Calu3 (cell line): ENCODE measurements around the gene RADIL. TPM values are rescaled to one million over a fixed set of nuclear protein-coding genes. Genes with fewer than 3 reads are reported as not detected.

Experiments used
- BruUV-seq: library from RNA; stranded (reverse); fragments of 400-500 nt; replicated peaks from 2 replicates; lab custom pipeline; 2021; lab: Mats Ljungman, UMichigan
- CTCF ChIA-PET: fragments of 300-600 bp; sonication (Branson Sonifier 250); formaldehyde crosslinking; loops from one replicate; lab custom pipeline; 2022; ENCODE audit warnings: antibody characterized with exemption; lab: Charles Lee
- DNase-seq: peaks from one replicate; pipeline ENCODE4 v3.0.0; 2022
- H3K27ac Mint-ChIP-seq: one replicate; pipeline ENCODE4 v1.8.0; 2022; ENCODE audit warnings: mixed read lengths; ENCODE audit not compliant: unreplicated experiment
- H3K27me3 Mint-ChIP-seq: one replicate; pipeline ENCODE4 v1.8.0; 2022; ENCODE audit warnings: mixed read lengths; ENCODE audit not compliant: unreplicated experiment
- H3K36me3 Mint-ChIP-seq: one replicate; pipeline ENCODE4 v1.8.0; 2022; ENCODE audit warnings: mild to moderate bottlenecking, moderate library complexity, mixed read lengths; ENCODE audit not compliant: insufficient read depth, unreplicated experiment
- H3K4me1 Mint-ChIP-seq: one replicate; pipeline ENCODE4 v1.8.0; 2022; ENCODE audit warnings: mild to moderate bottlenecking, low read depth, mixed read lengths; ENCODE audit not compliant: unreplicated experiment
- H3K4me3 Mint-ChIP-seq: one replicate; pipeline ENCODE4 v1.8.0; 2022; ENCODE audit warnings: mild to moderate bottlenecking, low read depth, moderate library complexity, mixed read lengths; ENCODE audit not compliant: unreplicated experiment
- H3K9me3 Mint-ChIP-seq: one replicate; pipeline ENCODE4 v1.8.0; 2022; ENCODE audit warnings: low read depth, mixed read lengths; ENCODE audit not compliant: unreplicated experiment
- intact Hi-C: fragments of 100-400 bp; cut with micrococcal nuclease; formaldehyde crosslinking; loops from one replicate; pipeline ENCODE4 v1.10.0; 2022; ENCODE audit not compliant: unreplicated experiment
- total RNA-seq: library from RNA; stranded (reverse); gene quantifications from 2 replicates; pipeline ENCODE4 v1.2.3, GENCODE V29; 2022
- TF ChIP-seq, protein P1 (sequence below): fragments of 200-600 bp; IDR thresholded peaks from one replicate; pipeline ENCODE4 v1.8.0; 2022; ENCODE audit warnings: antibody characterized with exemption; ENCODE audit not compliant: unreplicated experiment

Gene RADIL
- total RNA-seq, 1 experiment from 2014 or later = 1.8 TPM

DNA sequence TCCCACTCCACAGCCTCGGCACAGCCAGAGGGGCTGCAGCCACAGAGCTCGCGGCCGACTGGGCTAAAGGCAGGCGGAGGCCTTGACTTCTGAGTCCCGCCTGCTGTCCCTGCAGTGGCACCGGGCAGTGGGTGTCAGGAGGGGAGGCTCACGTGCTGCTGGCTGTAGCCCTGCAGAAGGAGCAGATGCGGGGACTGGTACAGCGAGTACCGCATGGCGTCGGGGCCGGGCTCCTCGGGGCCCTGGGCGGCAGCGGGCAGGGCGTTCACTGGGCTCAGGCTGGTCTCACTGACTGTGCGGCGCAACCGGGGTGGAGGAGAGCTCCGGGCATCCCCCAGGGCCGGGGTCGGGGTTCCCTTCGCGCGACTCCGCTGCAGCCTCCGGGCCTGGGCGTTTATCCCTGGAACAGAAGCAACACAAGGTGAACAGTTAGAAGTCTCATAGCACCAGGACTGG is 47.3 kb downstream of the RADIL start:
- CTCF ChIA-PET = no interaction called here
- no peak overlapping the region for H3K4me3 Mint-ChIP-seq
- no peaks in the 10 kb centered on the region for H3K9me3 Mint-ChIP-seq
- no peak overlapping the region for H3K27ac Mint-ChIP-seq
- TF ChIP-seq, protein P1, sequence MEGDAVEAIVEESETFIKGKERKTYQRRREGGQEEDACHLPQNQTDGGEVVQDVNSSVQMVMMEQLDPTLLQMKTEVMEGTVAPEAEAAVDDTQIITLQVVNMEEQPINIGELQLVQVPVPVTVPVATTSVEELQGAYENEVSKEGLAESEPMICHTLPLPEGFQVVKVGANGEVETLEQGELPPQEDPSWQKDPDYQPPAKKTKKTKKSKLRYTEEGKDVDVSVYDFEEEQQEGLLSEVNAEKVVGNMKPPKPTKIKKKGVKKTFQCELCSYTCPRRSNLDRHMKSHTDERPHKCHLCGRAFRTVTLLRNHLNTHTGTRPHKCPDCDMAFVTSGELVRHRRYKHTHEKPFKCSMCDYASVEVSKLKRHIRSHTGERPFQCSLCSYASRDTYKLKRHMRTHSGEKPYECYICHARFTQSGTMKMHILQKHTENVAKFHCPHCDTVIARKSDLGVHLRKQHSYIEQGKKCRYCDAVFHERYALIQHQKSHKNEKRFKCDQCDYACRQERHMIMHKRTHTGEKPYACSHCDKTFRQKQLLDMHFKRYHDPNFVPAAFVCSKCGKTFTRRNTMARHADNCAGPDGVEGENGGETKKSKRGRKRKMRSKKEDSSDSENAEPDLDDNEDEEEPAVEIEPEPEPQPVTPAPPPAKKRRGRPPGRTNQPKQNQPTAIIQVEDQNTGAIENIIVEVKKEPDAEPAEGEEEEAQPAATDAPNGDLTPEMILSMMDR = no peak
- no peaks in the 10 kb centered on the region for H3K36me3 Mint-ChIP-seq
- no peak for DNase-seq
- no peaks in the 10 kb centered on the region for H3K4me1 Mint-ChIP-seq
- intact Hi-C loops = no loop called here
- peaks cover 21% of the 10 kb centered on the region for H3K27me3 Mint-ChIP-seq
- BruUV-seq = no TSS peak

DNA sequence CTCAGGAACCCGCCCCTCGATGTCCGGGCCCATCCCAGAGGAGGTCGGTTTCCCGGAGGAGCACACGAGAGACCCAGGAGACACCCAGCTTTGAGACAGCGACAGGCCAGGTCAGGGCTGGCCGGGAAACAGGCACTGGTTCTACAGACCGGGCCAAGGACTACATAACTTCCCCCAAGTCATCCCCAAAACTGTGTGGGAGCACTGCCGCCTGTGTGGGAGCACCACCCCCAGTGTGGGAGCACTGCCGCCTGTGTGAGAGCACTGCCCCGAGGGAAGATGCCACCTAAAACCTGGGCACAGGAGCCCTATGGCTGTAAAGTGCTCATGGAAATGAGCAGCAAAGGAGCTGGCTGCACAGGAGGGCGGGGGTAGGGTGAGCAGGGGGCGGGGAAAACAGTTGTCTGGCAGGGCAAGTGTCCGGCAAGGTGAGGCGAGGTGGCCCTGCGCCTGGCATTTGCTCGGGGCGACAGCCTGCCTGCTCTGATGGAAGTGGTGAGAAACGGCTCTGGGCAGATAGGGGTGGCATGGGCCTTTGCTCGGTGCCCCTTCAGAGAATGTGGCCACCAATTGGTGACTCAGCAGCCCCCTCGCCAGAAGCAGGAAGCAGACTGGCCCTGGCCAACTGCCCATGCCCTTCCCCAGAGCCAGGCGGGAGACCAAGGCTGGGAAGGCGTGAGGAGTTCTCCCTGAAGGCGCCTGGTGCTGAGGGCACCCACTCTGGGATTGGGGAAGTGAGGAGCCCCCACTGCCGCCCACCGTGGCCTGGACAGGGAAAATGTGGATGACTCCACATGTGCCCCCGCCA is 47.9 kb downstream of the RADIL start:
- Mint-ChIP-seq H3K9me3 (no peaks in the 10 kb centered on the region), H3K27ac (no peak overlapping the region), H3K4me1 (no peaks in the 10 kb centered on the region), H3K4me3 (no peak overlapping the region), H3K36me3 (no peaks in the 10 kb centered on the region), H3K27me3 (peaks cover 27% of the 10 kb centered on the region)
- intact Hi-C loops = no loop called here
- CTCF ChIA-PET = no interaction called here
- no peak for DNase-seq
- no TSS peak for BruUV-seq
- TF ChIP-seq, protein P1 = no peak

DNA sequence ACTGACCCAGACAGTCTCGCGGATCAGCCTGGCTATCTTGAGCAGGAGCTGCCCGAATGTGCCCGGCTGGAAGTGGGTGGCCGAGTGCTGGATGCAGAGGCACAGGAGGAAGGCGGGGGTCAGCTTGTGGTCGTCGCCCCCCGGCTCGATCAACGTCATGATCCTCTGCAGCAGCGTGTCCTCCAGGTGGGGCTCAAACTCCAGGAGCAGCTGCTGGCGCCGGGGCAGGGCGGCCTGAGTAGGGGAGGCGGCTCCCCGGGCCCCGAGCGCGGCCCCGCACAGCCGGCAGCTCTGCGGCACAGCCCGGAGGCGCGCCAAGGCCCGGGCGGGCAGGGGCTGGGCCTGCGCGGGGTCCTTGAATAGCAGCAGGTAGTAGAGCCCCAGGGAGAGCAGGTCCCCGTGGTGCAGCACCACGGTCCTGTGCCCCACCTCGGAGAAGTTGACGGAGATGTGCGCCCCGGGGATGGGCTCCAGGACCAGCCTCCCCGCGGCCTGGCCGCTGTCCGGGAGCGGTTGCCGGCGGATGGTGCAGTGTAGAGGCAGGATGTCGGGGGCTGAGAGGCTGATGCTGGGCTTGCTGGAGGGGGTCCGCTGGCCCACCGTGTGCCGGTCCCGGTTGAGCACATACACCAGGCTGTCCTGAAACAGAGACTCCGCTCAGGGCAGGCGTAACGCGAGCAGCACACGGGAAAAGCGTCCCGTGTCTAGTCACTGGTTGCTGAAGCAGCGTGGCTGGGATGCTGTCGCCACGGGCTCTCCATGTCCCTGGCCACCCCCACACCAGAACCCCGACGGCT is 48.7 kb downstream of the RADIL start:
- CTCF ChIA-PET = no interaction called here
- no peaks in the 10 kb centered on the region for H3K4me1 Mint-ChIP-seq
- no peaks in the 10 kb centered on the region for H3K9me3 Mint-ChIP-seq
- H3K36me3 Mint-ChIP-seq = no peaks in the 10 kb centered on the region
- no peak for DNase-seq
- H3K27me3 Mint-ChIP-seq = peaks cover 28% of the 10 kb centered on the region
- no peak overlapping the region for H3K27ac Mint-ChIP-seq
- intact Hi-C loops = no loop called here
- no TSS peak for BruUV-seq
- TF ChIP-seq, protein P1 = no peak
- no peak overlapping the region for H3K4me3 Mint-ChIP-seq

DNA sequence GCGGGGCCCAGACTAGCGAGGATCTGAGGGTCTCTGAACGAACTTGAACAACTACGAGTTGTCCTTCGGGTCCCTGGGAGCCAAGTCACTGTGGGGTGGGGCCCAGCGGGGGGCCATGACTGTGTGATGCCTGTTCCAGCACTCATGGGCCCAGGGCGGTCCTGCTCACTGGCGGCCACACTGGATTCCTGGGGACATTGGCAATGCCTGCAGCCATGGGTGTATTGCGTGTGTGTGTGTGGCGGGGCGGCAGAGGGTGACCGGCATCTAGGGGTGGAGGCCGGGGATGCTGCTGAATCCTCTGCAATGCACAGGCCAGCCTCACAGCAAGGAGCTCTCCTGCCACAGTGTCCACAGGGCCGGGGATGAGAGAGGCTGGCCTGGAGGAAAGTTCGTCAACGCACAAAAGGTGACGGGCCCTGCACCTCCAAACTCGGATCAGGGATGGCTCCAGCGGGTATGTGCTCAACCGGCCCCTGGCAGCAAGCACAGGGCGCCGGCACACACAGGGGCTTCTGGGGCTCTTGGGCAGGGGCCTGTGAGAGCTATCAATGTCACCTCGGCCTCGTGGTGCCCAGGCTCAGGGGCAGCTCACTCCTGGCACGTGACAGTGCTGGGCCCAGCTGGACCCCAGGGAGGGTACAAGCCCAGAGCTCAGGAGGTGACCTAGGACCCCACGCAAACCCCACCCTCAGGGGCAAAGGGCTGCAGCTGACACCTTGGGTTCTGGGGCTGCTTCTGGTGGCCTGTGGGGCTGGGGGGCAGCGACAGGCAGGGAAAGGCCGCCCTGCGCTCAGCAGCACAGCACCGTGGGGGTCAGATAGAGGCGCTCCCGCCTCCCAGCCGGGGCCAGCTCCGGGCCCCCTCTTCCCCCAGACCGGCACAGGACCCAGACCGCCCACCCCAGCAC is 49.6 kb downstream of the RADIL start:
- Mint-ChIP-seq H3K4me3 (no peak overlapping the region), H3K9me3 (no peaks in the 10 kb centered on the region), H3K27ac (no peak overlapping the region), H3K27me3 (peaks cover 30% of the 10 kb centered on the region), H3K36me3 (no peaks in the 10 kb centered on the region), H3K4me1 (no peaks in the 10 kb centered on the region)
- CTCF ChIA-PET = interaction anchor here (0.8 kb wide), 1 partner anchor 59 kb away, joined by 4 read pairs; no protein-coding TSS in a partner anchor
- intact Hi-C loops = no loop called here
- TF ChIP-seq, protein P1 = no peak
- DNase-seq = no peak
- no TSS peak for BruUV-seq
